ENCODE data around the gene GAPDH.
A peak's percentile ranks its signal among the peaks of the same experiment; 100 is the strongest.

The GAPDH gene

DNA sequence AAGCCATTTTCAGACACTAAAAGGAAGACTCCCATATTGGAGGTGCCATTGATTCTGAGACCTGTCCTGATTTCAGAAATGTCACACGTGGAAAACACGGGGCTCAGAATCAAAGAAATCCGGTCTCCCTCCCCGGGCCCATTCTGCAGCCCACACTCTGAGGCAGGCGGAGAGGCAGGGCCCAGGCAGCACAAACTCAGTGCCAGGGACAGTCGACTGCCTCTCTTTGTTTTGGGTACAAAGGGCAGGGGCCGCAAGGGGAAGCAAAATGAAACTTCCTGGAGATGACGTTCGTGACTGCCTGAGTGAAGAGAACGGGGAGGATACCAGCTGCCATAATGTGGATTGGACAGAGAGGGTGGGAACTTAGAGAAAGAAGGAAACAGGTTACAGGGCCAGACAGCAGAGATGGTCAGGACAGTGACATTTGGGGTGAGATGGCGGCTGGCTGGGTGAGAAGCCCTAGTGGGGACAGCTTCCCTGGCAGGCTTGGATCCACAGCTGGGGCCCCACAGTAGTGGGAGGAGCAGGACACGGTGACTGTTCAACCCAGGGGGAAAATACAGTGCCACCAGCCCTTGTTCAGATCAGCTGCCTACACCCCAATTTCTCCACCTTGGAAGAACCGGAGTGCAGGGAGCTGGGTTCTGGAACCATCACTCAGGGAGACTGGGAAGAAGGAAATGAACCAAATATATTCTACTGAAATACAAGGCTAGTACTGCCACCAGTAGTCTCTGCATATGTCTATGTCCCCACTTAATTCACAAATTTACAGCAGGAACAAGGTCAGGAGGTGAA lies 8.1 kb downstream of the GAPDH start:
- no peak overlapping the region for H2AK5ac ChIP-seq (ENCODE audit: low read length, severe bottlenecking)
- peaks cover 23% of the 10 kb centered on the region for H3K79me1 ChIP-seq (replicated peaks; ENCODE audit: low read length, poor library complexity, severe bottlenecking)
- no peak overlapping the region for H3K4ac ChIP-seq (ENCODE audit: low read depth in 1 of 2, low read length in 2 of 2)
- no peak overlapping the region for H3K4me2 ChIP-seq (ENCODE audit: low read length, poor library complexity, severe bottlenecking)
- peak overlapping the region; percentile 46 for H4K91ac ChIP-seq (ENCODE audit: low read length)
- H2BK5ac ChIP-seq (ENCODE audit: low read depth, low read length, poor library complexity, severe bottlenecking), result no peak overlapping the region
- H2AFZ ChIP-seq (ENCODE audit: low read depth, low read length), result no peak overlapping the region
- H3K27ac ChIP-seq (ENCODE audit: low read length, poor library complexity, severe bottlenecking), result no peak overlapping the region
- no peak for DNase-seq
- 84% methylated on average over 11 of the region's 13 CpGs for WGBS
- peaks cover 67 to 87% of the 10 kb centered on the region in 2 experiments for H3K36me3 ChIP-seq (ENCODE audit: control insufficient read depth in 1 of 2, insufficient read depth in 2 of 2, low read depth in 1 of 2, low read length in 2 of 2)
- H4K8ac ChIP-seq (ENCODE audit: low read length), result peak overlapping the region; percentile 25
- peak overlapping the region in 1 of 2 experiments; percentile 61 for H3K18ac ChIP-seq (ENCODE audit: low read depth in 1 of 2, low read length in 2 of 2)
- no peak overlapping the region for H2BK120ac ChIP-seq (ENCODE audit: low read depth, low read length)
- peak overlapping the region in 1 of 2 experiments; percentile 77 for H3K23ac ChIP-seq (ENCODE audit: low read length in 2 of 2)
- no peaks in the 10 kb centered on the region for H3K27me3 ChIP-seq (ENCODE audit: control insufficient read depth in 1 of 2, insufficient read depth in 1 of 2, low read length in 2 of 2)
- peaks cover 24% of the 10 kb centered on the region for H3K4me1 ChIP-seq (ENCODE audit: control insufficient read depth, insufficient read depth, low read depth, low read length)
- H3K4me3 ChIP-seq (ENCODE audit: insufficient read depth in 1 of 2, low read depth in 1 of 2, low read length in 2 of 2), result no peak overlapping the region
- H2BK12ac ChIP-seq (ENCODE audit: low read length in 2 of 2), result peak overlapping the region in 1 of 2 experiments; percentile 35
- no peaks in the 10 kb centered on the region for H3K9me3 ChIP-seq (ENCODE audit: control insufficient read depth, low read length)
- no peak overlapping the region for H3K14ac ChIP-seq (ENCODE audit: low read length in 2 of 2)
- H2BK15ac ChIP-seq (ENCODE audit: low read depth, poor library complexity, severe bottlenecking), result no peak overlapping the region
- H3K9ac ChIP-seq (ENCODE audit: low read length), result peak overlapping the region; percentile 56

DNA sequence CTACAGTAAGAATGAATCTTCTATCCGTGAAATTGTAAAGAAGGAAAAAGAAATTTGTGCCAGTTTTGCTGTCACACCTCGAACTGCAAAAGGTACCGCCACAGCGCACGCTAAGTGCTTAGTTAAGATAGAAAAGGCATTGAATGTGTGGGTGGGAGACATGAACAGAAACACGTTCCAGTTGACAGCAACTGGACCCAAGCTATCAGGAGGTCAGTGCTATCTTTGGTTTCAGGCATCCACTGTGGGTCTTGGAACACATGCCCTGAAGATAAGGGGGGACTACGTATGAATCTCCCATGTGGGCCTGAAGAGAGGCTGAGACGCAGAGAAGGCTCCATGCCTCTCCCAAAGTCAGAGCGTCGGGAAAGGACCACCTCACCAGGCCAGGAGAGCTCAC lies 11.7 kb downstream of the GAPDH start:
- Histone ChIP-seq H3K27me3 (ENCODE audit: control insufficient read depth in 1 of 2, insufficient read depth in 1 of 2, low read length in 2 of 2) (no peaks in the 10 kb centered on the region), H3K36me3 (ENCODE audit: control insufficient read depth in 1 of 2, insufficient read depth in 2 of 2, low read depth in 1 of 2, low read length in 2 of 2) (peaks cover 63 to 83% of the 10 kb centered on the region in 2 experiments), H3K4me2 (ENCODE audit: low read length, poor library complexity, severe bottlenecking) (no peak overlapping the region), H3K23ac (ENCODE audit: low read length in 2 of 2) (no peak overlapping the region), H2BK12ac (ENCODE audit: low read length in 2 of 2) (no peak overlapping the region), H3K4me1 (ENCODE audit: control insufficient read depth, insufficient read depth, low read depth, low read length) (peaks cover 33% of the 10 kb centered on the region), H3K9me3 (ENCODE audit: control insufficient read depth, low read length) (no peaks in the 10 kb centered on the region), H3K18ac (ENCODE audit: low read depth in 1 of 2, low read length in 2 of 2) (no peak overlapping the region), H2AFZ (ENCODE audit: low read depth, low read length) (no peak overlapping the region), H2AK5ac (ENCODE audit: low read length, severe bottlenecking) (no peak overlapping the region), H4K91ac (ENCODE audit: low read length) (no peak overlapping the region), H2BK5ac (ENCODE audit: low read depth, low read length, poor library complexity, severe bottlenecking) (no peak overlapping the region), H3K4me3 (ENCODE audit: insufficient read depth in 1 of 2, low read depth in 1 of 2, low read length in 2 of 2) (peak overlapping the region in 1 of 2 experiments; percentile 1), H2BK15ac (ENCODE audit: low read depth, poor library complexity, severe bottlenecking) (no peak overlapping the region), H3K79me1 (replicated peaks; ENCODE audit: low read length, poor library complexity, severe bottlenecking) (peaks cover 33% of the 10 kb centered on the region), H3K4ac (ENCODE audit: low read depth in 1 of 2, low read length in 2 of 2) (no peak overlapping the region), H3K27ac (ENCODE audit: low read length, poor library complexity, severe bottlenecking) (no peak overlapping the region), H4K8ac (ENCODE audit: low read length) (no peak overlapping the region), H3K14ac (ENCODE audit: low read length in 2 of 2) (no peak overlapping the region), H3K9ac (ENCODE audit: low read length) (no peak overlapping the region), H2BK120ac (ENCODE audit: low read depth, low read length) (no peak overlapping the region)
- DNase-seq, result no peak
- 95% methylated on average over 10 of the region's 10 CpGs for WGBS

DNA sequence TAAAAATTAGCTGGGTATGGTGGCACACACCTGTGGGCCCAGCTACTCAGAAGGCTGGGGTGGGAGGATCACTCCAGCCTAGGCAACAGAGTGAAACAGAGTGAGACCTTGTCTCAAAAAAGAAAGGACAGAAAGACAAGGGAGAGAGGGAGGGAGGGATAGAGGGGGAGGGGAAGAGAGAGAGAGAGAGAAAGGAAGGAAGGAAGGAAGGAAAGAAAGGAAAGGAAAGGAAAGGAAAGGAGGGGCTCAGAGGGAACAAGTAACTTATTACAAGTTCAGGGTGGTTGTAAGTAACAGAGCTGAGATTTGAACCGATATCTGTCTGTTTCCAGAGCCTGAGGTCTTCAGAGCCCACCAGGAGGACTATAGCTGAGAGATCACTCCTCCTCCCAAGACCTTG lies 13.2 kb downstream of the GAPDH start:
- Histone ChIP-seq H4K91ac (ENCODE audit: low read length) (peak overlapping the region; percentile 87), H3K23ac (ENCODE audit: low read length in 2 of 2) (peak overlapping the region in 1 of 2 experiments; percentile 84), H2BK120ac (ENCODE audit: low read depth, low read length) (no peak overlapping the region), H2BK5ac (ENCODE audit: low read depth, low read length, poor library complexity, severe bottlenecking) (peak overlapping the region; percentile 66), H2BK15ac (ENCODE audit: low read depth, poor library complexity, severe bottlenecking) (no peak overlapping the region), H3K18ac (ENCODE audit: low read depth in 1 of 2, low read length in 2 of 2) (peak overlapping the region; percentile 71 to 88), H3K27me3 (ENCODE audit: control insufficient read depth in 1 of 2, insufficient read depth in 1 of 2, low read length in 2 of 2) (no peaks in the 10 kb centered on the region), H3K4me1 (ENCODE audit: control insufficient read depth, insufficient read depth, low read depth, low read length) (peaks cover 43% of the 10 kb centered on the region), H3K9me3 (ENCODE audit: control insufficient read depth, low read length) (no peaks in the 10 kb centered on the region), H3K14ac (ENCODE audit: low read length in 2 of 2) (peak overlapping the region in 1 of 2 experiments; percentile 47), H2AFZ (ENCODE audit: low read depth, low read length) (no peak overlapping the region), H3K4me3 (ENCODE audit: insufficient read depth in 1 of 2, low read depth in 1 of 2, low read length in 2 of 2) (peak overlapping the region in 1 of 2 experiments; percentile 78), H4K8ac (ENCODE audit: low read length) (peak overlapping the region; percentile 81), H3K9ac (ENCODE audit: low read length) (peak overlapping the region; percentile 98), H3K27ac (ENCODE audit: low read length, poor library complexity, severe bottlenecking) (peak overlapping the region; percentile 88), H2AK5ac (ENCODE audit: low read length, severe bottlenecking) (peak overlapping the region; percentile 85), H3K79me1 (replicated peaks; ENCODE audit: low read length, poor library complexity, severe bottlenecking) (peaks cover 24% of the 10 kb centered on the region), H3K4ac (ENCODE audit: low read depth in 1 of 2, low read length in 2 of 2) (peak overlapping the region in 1 of 2 experiments; percentile 83), H2BK12ac (ENCODE audit: low read length in 2 of 2) (peak overlapping the region in 1 of 2 experiments; percentile 91), H3K4me2 (ENCODE audit: low read length, poor library complexity, severe bottlenecking) (no peak overlapping the region), H3K36me3 (ENCODE audit: control insufficient read depth in 1 of 2, insufficient read depth in 2 of 2, low read depth in 1 of 2, low read length in 2 of 2) (peaks cover 50 to 67% of the 10 kb centered on the region in 2 experiments)
- no peak for DNase-seq
- 77% methylated on average over 1 of the region's 1 CpG for WGBS

DNA sequence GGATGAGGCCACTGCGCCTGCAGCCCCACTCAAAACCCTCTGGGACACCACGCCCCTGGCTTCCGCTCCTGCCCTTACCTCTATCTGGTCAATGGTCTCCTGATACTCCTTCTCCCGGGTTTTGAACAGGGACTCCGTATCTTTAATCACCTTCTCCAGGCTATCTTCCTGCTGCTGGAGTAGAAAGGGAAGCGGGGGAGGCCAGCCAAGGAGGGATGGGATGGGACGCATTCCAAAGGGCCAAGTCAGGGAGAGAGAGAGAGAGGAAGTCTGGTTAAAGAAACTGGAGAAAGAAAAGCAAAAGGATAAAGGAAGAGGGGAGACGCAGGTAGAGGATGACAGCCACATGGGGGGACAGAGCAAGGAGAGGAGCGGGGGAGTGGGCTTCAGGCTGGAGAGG lies 13.7 kb downstream of the GAPDH start:
- H3K23ac ChIP-seq (ENCODE audit: low read length in 2 of 2), result peak overlapping the region in 1 of 2 experiments; percentile 84
- H3K9ac ChIP-seq (ENCODE audit: low read length), result peak overlapping the region; percentile 98
- H3K18ac ChIP-seq (ENCODE audit: low read depth in 1 of 2, low read length in 2 of 2), result peak overlapping the region; percentile 78 to 88
- H3K4me3 ChIP-seq (ENCODE audit: insufficient read depth in 1 of 2, low read depth in 1 of 2, low read length in 2 of 2), result peak overlapping the region in 1 of 2 experiments; percentile 78
- no peaks in the 10 kb centered on the region for H3K27me3 ChIP-seq (ENCODE audit: control insufficient read depth in 1 of 2, insufficient read depth in 1 of 2, low read length in 2 of 2)
- H2AFZ ChIP-seq (ENCODE audit: low read depth, low read length), result no peak overlapping the region
- H2BK5ac ChIP-seq (ENCODE audit: low read depth, low read length, poor library complexity, severe bottlenecking), result peak overlapping the region; percentile 66
- peak overlapping the region; percentile 85 for H2AK5ac ChIP-seq (ENCODE audit: low read length, severe bottlenecking)
- peak overlapping the region in 1 of 2 experiments; percentile 47 for H3K14ac ChIP-seq (ENCODE audit: low read length in 2 of 2)
- H3K36me3 ChIP-seq (ENCODE audit: control insufficient read depth in 1 of 2, insufficient read depth in 2 of 2, low read depth in 1 of 2, low read length in 2 of 2), result peaks cover 46 to 63% of the 10 kb centered on the region in 2 experiments
- H3K4ac ChIP-seq (ENCODE audit: low read depth in 1 of 2, low read length in 2 of 2), result peak overlapping the region; percentile 83 to 86
- H3K4me1 ChIP-seq (ENCODE audit: control insufficient read depth, insufficient read depth, low read depth, low read length), result peaks cover 46% of the 10 kb centered on the region
- peak overlapping the region; percentile 71 for H2BK120ac ChIP-seq (ENCODE audit: low read depth, low read length)
- H3K79me1 ChIP-seq (replicated peaks; ENCODE audit: low read length, poor library complexity, severe bottlenecking), result peaks cover 20% of the 10 kb centered on the region
- WGBS, result 36% methylated on average over 7 of the region's 9 CpGs
- H4K91ac ChIP-seq (ENCODE audit: low read length), result peak overlapping the region; percentile 92
- peak overlapping the region; percentile 68 for H2BK15ac ChIP-seq (ENCODE audit: low read depth, poor library complexity, severe bottlenecking)
- DNase-seq, result peak; percentile 82
- peak overlapping the region; percentile 34 for H3K4me2 ChIP-seq (ENCODE audit: low read length, poor library complexity, severe bottlenecking)
- H4K8ac ChIP-seq (ENCODE audit: low read length), result peak overlapping the region; percentile 83
- no peaks in the 10 kb centered on the region for H3K9me3 ChIP-seq (ENCODE audit: control insufficient read depth, low read length)
- H3K27ac ChIP-seq (ENCODE audit: low read length, poor library complexity, severe bottlenecking), result peak overlapping the region; percentile 88
- peak overlapping the region; percentile 75 to 91 for H2BK12ac ChIP-seq (ENCODE audit: low read length in 2 of 2)
